NCI-H146 (cell line): Measurements from ENCODE around the gene MICAL2.

Experiments used
- DNase-seq: peaks from one replicate; lab custom pipeline; 2025; lab: John Stamatoyannopoulos, UW

MICAL2 gene

DNA sequence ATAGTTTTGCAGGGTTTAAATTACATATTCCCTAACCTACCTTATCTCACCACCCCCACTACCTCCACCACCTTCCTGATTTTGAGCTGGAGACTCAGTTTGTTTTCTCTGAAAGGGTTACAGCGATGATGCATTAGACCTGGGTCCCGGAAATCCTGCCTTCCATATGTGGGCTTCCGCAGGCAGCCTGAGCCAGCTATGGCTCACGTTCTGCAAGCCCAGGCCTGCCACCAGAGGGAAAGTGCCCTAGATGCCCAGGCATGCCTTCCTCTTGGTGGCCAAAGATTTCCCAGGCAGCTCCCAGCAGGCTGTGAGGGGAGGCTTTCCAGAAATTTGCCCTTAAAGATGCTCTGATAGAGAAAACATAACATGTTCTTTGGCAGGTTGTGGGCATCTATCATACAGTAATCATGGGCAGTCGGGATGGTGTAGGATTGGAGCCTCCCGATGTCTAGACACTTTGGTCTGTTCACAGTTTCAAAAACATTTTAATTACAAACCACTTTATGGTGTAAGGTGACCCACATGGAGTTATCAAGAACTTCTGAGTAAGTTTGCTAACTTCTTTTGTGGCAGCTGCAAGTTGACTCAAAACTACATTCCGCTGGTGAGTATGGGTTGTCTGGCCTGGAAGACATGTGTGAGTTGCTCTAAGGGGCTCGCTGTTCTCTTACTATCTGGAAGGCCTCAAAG lies 79.3 kb downstream of the MICAL2 start:
- no peak for DNase-seq

DNA sequence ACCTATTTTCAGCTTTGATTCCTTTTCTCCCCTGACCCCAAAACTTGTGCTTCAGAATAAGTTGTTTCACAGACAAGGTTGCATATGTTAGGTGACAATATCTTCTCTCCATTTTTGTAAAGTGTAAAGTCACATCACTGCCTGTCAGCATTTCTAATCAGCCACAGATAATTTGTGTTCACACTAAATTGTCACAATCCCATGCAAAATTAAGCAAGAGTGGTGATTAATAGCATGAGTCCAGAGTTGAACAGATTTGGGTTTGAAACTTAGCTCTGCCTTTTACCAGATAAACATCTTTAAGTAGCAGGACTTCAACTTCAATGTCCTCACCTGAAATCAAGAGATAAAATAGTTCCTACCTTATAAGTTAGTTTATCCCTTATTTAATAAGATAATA lies 80.1 kb downstream of the MICAL2 start:
- DNase-seq = no peak

DNA sequence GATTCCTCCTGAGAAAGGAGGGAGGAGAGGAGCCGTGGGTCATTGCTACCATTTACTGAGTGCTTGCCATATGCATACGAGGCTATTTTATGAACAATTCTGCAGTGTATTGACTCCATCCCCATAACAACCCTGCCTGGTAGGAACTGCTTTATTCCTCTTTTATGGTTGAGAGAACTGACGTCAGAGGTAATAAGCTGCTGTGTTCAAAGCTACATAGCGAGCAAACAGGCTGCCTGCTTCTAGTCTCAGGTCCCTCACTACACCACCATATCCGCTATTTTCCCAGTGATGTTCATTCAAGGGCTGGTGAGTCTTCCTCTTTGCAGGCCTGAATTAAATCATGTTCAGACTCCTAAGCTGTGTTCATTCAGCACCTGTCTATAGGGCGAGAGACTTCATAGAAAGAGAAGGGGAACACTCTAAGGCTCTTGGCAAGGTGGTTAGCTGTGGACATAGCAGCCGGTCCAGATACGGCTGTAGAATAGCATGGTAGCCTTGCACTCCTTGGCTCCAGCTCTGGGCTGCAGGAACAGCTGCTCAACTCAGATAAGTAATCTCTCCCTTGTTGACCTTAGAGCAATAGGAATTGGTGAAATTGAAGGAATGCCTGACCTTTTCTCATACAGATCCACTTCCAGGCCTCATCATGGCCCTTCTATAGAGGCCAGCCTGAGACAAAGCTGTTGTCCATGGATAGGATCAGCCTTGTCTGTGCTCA lies 82.6 kb downstream of the MICAL2 start:
- DNase-seq = no peak

DNA sequence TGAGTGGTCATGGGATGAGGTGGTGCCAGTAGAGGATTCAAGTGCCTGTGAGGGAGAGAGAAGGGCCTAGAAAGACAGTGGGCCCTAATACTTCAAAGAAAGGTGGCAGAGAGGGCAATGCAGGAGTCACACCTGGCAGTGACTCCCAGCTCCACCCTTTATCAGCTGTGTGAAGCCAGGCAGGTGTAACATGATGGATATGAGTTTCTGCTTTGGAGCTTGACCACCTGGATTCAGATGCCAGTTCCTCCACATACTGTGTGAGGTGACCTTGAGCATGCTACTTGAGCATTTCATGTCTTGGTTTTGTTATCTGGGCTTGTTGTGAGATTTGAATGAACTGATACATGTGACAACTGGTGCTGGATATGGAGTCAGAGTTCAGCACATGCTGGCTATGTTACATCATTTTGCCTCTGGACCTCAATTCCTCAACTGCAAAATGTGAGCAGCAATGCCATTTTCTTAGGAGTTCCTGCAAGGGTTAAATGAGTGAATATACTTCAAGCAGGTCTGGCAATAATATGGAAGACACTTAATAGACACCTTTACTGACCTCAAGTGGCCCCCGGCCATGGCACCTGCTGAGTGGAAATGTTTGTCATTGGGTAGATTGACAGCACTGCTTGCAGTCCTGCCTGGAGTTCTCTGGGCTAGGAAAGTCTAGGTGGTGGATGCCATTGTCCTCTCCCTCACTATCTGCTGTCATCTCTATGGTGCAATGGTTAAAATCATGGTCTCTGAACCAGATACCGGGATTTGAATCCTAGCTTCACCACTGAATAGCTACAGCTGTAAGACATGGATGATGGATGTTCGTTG lies 83.3 kb downstream of the MICAL2 start:
- peak; percentile 30 for DNase-seq

DNA sequence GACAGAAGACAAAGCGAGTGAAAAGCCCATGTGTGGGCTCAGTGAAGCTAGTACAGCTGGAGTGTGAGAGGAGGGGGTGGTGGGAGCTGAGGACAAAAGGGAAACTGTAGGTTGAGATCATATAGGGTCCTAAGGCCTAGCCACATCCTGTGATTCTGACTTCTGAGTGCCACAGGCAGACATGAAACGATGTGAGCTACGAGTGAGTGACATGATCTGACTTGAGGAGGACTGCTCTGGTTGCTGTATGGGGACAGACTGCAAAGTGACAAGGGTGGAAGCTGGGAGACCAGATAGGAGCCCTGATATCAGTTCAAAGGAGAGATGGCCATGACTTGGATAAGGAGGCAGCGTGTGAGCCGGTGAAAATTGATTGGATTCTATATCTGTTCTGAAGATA lies 85.4 kb downstream of the MICAL2 start:
- no peak for DNase-seq

DNA sequence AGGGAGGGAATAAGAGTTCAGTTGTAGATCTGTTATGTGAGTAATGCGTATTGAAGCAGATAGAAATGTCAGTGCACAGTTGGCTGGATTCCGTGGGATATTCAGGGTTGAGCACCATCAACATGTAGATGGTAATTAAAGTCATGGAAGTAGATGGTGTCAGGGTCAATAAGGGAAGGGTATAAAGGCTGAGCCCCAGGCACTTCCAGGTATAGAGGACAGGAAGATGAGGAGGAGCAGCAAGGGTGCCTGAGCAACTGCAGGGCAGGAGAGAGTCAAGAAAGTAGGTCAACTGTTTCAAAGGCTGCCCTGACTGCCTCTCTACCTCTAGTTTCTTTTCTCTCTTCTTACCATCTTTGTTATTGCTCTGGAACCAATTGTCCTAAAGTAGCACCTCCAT lies 85.9 kb downstream of the MICAL2 start:
- DNase-seq = no peak

DNA sequence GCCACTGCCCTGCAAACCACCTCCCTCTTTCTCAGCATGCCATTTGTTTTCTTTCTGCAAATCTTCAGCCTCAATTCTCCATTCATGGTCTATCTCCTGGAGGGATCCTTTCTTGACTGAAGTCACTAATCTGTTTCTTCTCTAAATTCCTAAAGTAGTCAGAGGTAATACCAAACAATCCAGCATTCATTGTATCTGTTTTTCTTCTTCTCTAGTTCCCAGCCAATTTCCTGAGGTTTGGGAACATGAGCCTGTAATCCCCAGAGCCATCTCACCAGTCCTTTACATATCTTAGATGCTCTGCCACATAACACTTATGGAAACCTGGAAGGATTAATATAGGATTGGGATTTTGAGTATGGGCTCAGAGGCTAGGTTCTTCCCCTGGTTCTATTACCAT lies 86.5 kb downstream of the MICAL2 start:
- DNase-seq = no peak

DNA sequence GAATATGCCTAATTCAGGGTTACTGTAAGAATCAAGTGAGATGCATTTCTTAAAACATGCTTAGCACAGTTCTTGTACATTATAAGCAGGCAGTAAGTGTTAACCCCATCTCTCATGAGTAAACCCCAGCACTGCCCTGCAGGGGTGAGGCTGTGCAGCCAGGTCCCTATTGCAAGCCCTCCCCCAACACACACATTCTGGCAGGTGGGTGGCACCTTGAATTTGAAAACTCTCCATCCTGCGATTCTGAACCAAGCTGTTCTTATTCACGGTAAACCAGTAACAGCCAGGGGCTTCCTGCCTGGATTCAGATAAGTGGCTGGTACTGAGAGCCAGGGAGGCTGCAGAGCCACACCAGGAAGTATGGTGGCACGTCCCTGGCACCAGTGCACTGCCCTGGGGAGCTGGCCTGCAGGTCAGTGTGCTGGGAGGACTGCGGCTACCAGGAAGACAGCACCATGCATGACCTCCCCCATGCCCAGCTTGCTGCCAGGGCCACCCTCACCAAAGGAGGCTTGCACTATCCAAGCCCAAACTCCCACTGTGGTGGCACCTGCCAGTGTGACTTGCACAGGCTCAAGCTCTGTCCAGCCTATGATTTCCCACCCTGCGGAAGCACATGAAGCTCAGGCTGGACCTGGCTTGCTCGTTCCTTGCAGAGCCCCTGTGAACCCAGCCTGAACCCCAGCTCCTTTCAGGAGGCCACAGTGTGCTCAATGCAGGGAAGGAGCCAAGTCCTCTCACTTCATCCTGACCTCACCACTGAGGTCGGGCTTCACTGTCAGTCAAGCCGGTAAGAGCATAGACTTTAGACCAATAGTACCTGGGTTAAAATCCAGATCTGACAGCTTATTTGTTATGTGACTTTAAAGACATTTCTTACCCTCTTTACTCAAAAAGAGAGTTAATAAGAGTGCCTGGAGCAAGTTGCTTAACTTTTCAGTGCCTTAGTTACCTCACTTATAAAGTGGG lies 88.1 kb downstream of the MICAL2 start:
- DNase-seq = peak; percentile 19

DNA sequence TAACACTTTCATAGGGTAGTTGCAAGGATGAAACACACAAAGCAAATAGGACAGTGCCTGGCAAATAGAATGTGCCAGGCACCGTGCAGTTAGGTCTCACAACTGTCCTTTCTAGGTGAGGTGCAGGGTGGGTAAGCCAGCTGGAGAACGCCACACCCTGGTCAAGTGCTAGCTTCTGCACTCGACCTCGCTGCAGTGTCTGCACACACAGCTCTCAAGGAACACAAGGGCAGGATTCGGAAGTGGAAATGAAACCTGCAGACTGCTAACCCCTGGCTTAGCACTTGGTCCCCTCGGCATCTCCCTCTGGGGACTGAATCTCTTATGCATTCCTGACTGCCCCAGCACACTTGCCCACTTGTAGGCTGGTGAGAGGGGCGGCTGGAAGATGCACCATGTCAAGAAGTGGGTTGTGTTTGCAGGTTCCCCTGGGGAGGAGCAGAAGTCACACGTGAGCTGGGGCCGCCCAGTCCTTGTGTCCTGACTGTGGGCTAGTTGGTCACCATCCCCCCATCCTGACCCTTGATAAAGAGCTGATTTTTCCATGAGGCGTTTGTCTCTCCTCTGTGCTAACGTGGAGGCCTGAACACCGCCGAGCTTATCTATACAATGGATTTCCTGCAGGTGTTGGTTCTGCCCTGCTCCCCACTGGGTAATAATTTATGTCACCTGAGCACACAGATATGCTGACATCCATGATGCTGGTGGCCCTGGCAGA lies 89.0 kb downstream of the MICAL2 start:
- DNase-seq = peak; percentile 98

DNA sequence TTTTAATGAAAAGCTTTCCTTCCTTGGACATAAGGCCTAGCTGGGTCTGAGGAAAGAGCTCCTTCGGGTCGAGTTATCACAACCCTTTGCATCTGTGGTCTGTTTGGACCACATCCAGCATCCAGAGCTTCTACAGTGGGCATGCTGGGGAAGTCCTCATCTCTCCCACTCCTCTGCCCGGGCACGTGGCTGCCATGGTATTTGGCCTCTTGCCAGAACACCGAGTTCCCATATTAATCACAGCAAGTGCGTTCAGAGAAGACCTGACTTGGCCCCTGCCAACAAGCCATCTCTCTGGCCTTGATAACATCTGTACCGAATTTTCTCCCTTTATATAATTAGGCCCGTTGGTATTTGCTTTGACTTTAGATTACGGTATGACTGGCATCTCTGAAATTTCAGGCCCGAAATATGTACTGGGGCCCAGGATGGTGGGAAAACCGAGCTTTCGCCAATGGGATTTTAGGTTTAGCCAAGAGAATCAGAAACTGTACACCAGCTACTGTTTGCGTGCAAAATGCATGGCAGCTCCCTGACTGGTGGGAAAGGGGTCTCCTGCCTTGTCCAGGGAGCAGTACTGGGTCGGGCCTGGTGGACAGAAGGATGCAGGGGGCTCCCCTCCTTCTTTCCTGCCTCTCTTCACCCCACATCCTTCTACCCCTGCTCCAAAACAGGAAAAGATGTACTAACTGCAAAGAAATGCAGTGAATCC lies 90.0 kb downstream of the MICAL2 start:
- DNase-seq = peak; percentile 77

DNA sequence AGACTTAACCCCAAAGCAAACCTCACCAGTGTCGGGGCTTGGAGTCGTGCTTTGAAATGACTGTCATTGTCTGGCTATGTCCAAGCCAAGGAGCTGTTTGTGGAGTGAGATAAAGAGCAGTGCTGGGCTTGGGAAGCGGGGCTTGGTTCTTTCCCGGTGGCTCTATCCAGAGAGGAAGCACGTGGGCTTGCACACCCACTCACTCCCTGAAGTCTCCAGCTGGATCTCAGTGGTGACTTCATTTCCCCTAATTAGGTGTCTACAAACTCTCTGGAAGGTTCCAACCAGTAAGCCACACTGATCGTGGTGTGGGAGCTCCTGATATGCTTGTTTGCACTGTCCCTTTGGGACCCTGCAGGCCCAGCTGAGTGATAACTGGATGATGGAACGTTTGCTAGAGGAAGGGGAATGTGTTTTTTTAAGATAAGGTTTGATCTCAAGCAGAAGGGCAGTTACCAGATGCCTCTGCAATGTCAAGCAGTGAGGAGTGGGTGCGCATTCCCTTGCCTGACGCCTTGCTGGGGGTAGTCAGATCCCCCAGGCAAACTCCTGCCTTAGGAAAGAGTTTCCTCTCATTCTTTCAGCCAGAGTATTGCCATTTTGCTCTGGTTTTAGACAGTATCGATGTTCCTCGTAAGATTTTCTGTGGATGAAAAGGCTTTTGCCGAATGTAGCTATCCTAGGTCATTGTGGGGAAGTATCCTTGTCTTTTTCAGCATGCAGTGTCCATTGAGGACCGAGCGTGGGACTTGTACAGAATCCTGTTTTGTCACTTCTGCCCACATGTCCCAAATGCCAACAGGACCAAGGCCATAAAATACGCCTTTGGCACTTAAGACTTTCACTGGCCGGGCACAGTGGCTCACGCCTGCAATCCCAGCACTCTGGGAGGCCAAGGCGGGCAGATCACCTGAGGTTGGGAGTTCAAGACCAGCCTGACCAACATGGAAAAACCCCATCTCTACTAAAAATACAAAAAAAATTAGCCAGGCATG lies 90.9 kb downstream of the MICAL2 start:
- DNase-seq = peak; percentile 13

DNA sequence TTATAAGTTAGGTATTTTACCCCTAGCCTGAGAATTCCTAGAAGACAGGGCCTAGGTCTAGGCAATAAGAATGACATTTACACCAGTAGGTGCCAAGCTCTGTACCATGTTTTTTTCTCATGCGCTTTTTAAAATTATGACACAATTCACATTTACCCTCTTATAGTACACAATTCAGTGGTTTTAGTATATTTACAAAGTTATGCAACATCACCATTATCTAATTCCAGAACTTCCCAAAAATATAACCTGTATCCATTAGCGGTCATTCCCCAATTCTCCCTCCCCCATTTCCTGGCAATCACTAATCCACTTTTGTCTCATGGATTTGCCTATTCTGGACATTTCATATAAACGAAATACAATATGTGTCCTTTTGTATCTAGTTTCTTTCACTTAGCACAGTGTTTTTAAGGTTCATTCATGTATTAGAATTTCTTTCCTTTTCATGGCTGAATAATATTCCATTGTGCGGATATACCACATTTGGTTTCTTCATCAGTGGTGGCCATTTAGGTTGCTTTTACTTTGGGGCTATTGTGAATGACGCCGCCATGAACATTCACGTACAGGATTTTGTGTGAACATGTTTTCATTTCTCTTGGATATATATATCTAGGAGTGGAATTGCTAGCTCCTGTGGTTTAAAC lies 92.4 kb downstream of the MICAL2 start:
- no peak for DNase-seq

DNA sequence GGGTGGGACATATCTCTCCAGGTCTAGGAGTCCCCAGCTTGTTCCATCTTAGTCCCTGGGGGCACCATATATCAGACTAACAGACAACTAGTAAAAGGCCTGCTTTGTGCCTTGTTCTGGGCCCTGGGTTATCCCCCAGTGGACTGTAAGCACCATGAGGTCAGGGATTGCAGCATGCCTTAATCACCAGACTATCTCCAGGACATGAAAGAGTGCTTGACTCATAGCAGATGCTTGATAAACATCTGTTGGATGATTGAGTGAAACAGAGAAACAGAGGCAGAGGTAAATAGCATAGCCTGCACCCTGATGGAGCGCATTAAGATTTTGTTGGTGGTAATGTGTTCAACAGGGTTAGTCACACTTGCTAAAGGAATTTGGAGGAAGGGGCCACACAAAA lies 94.1 kb downstream of the MICAL2 start:
- DNase-seq = no peak

DNA sequence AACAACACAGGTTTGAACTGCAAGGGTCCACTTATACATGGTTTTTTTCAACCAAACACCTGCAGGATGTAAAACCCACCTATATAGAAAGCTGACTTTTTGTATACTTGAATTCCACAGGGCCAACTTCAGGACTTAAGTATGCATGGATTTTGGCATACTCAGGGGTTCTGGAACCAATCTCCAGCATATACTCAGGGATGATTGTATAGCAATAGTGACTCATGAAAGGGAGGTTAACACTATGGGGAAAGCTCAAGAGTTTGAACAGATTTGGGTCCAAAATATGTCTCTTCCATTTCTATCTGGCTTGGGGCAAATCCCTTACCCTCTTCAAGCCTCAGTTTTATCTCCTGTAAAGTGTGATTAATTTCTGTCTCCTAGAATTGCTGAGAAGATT lies 94.9 kb downstream of the MICAL2 start:
- DNase-seq = no peak

DNA sequence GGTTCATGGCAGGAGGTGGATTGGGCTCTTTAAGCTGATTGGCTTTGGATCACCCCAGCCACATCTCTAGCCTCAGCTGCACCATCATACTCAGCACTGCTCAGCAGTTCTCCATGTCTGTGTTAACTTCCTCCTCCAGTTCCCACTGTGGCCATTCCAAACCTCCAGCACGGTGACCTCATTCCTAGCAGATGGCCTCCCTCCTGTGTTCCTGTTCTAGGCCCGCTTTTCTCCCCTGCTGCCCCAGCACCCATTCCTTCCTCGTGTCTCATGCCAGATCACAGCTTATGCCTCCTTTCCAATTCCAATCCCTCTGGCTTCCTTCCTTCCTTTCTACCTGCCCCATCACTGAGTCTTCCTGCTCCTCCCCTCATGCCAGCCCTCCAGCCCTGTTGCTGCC lies 96.1 kb downstream of the MICAL2 start:
- no peak for DNase-seq

DNA sequence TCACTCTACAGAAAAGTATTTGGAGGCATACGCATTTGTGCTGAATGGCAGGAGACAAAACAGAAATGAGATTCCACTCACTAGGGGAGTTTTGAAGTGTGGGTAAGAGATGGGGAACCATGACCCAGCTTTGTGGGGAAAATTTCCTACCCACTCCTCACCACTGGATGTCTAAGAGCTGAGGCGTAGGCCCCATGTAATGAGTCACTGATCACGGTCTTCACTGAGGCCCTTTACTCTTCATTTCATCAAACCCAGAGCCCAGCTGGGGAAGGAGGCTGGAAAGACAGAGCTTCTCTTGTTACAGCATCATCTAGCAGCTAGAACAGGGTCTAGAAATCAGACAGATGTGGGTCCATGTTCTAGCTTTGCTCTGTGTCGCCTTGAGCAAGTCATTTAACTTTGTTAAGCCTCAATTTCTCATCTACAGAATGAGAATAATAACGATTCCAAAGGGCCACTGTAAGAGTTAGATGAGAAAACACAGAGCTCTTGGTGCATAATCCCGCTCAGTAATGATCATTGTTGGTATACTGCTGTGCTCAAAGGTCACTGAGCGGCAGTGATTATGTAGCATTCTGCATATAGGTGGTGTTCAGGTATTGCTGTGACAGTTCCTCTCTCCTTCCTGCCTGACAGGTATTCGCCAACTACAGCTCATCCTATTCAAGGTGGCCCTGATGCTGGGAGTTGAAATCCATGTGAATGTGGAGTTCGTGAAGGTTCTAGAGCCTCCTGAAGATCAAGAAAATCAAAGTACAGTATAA lies 97.2 kb downstream of the MICAL2 start:
- DNase-seq = no peak

DNA sequence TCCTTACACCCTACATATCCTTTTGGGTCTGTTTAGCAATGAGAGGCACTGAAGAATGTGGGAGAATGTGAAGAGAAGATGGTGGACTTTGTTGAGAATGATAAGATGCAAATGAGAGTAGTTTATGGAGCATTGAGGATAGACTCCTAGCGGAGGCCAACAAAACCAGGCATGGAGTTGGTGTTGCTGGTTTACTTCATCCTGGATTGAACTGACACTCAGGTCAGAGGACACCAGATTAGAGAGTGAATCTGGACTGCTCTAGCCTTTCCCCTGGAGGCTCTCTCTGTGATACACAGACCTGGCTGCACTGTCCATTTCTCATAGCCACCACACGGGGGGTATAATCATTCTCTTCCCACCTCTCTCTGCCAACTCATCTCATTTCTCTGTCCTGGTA lies 98.7 kb downstream of the MICAL2 start:
- DNase-seq = no peak

DNA sequence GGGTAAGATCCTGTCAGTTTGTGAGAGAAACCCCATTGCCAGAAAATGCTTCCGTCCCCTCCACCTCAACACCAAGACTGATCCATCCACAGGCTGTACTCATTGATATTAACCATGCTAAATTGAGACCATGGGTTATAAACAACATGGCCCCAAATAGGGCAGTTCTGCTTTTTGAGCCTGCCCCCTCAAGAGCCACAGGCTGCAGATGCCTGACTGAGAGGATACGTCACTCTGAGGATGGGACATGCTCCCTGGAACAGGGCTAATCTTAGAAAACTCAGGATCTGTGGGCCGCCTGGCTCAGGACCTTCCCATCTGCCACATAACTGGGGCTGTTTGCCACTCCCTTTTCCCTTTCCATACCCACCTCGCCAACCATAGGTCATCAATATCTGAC lies 99.8 kb downstream of the MICAL2 start:
- no peak for DNase-seq
